HG03575 (cell line): ENCODE measurements around the gene SCN3B.

Source experiments
- ATAC-seq: cut with Tn5 transposase; IDR thresholded peaks from one replicate; pipeline ENCODE4 v1.9.1; 2021; ENCODE audit not compliant: unreplicated experiment, insufficient number of reproducible peaks, low FRiP score; ENCODE audit errors: extremely low read depth

The SCN3B gene

GRCh38 chr11:123654566-123655081 lies at the start of gene SCN3B:
Gene SCN3B, minus strand, starts transcription at chr11:123654624. Its CDS starts 823 bp downstream, at chr11:123653801.
- no peak for ATAC-seq

GRCh38 chr11:123702696-123703095 lies 48.3 kb upstream of the SCN3B start:
- no peak for ATAC-seq

GRCh38 chr11:123702139-123702538 lies 47.7 kb upstream of the SCN3B start:
- no peak for ATAC-seq

- ATAC-seq, result no peak
Observed at GRCh38 chr11:123700772-123701171, 46.3 kb upstream of the SCN3B start.

GRCh38 chr11:123698546-123699127 lies 44.2 kb upstream of the SCN3B start:
- no peak for ATAC-seq

- no peak for ATAC-seq
Observed at GRCh38 chr11:123696183-123696582, 41.8 kb upstream of the SCN3B start.

GRCh38 chr11:123695231-123695630 lies 40.8 kb upstream of the SCN3B start:
- no peak for ATAC-seq

- ATAC-seq, result no peak
Observed at GRCh38 chr11:123694551-123694950, 40.1 kb upstream of the SCN3B start.

- ATAC-seq, result no peak
Observed at GRCh38 chr11:123692961-123693360, 38.5 kb upstream of the SCN3B start.

- no peak for ATAC-seq
Observed at GRCh38 chr11:123690485-123690884, 36.1 kb upstream of the SCN3B start.

GRCh38 chr11:123684601-123685000 lies 30.2 kb upstream of the SCN3B start:
- no peak for ATAC-seq

- ATAC-seq, result no peak
Observed at GRCh38 chr11:123683428-123684170, 29.2 kb upstream of the SCN3B start.

- no peak for ATAC-seq
Observed at GRCh38 chr11:123682696-123683410, 28.4 kb upstream of the SCN3B start.

GRCh38 chr11:123681030-123681429 lies 26.6 kb upstream of the SCN3B start:
- ATAC-seq, result no peak

- ATAC-seq, result no peak
Observed at GRCh38 chr11:123678246-123678645, 23.8 kb upstream of the SCN3B start.

GRCh38 chr11:123677510-123677909 lies 23.1 kb upstream of the SCN3B start:
- ATAC-seq, result no peak

GRCh38 chr11:123674297-123674696 lies 19.9 kb upstream of the SCN3B start:
- no peak for ATAC-seq

GRCh38 chr11:123672568-123672967 lies 18.1 kb upstream of the SCN3B start:
- no peak for ATAC-seq

- ATAC-seq, result no peak
Observed at GRCh38 chr11:123671534-123671933, 17.1 kb upstream of the SCN3B start.

GRCh38 chr11:123670081-123670480 lies 15.7 kb upstream of the SCN3B start:
- ATAC-seq, result no peak
